ENCODE data around the gene LAIR1.

Gene LAIR1

DNA sequence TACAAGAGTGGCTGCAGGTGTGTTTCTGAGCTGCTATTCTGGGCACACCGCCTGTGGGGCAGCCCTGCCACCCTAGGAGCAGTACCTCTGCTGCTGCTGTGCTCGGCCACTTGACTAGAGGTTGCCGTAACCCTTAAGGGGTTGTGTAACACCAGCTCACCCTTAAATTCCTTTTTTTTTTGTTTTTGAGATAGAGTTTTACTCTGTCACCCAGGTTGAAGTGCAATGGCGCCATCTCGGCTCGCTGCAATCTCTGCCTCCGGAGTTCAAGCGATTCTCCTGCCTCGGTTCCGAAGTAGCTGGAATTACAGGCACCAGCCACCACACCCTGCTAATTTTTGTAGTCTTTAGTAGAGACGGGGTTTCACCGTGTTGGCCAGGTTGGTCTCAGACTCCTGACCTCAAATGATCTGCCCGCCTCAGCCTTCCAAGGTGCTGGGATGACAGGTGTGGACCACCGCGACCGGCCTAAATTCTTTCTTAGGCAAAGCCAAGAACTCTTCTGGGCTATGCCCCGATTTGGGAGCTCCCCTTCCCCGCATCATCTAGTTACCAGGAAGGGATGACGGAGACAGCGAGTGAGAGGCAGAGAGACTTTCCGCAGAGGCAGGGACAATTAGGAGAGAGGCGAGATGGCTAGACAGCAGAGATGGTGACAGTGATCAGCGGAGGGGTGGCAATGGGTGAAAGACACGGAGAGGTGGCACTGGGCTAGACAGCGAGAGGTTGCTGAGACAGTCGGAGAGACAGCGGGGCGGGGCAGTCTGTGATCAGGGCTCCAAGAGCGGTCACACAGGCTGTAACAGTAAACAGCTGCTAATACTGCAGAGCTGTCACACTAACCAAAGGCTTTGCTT is 47.4 kb downstream of the LAIR1 start:
- Histone ChIP-seq H3K36me3 (ENCODE audit: low read length) (no peaks in the 10 kb centered on the region), H2AFZ (ENCODE audit: low read depth, low read length, severe bottlenecking) (no peak overlapping the region), H3K27ac (ENCODE audit: low read depth, low read length) (no peak overlapping the region), H3K4me2 (ENCODE audit: low read depth, low read length, poor library complexity, severe bottlenecking) (no peak overlapping the region), H3K27me3 (ENCODE audit: low read length) (no peaks in the 10 kb centered on the region), H3K9ac (ENCODE audit: low read length) (no peak overlapping the region), H3K9me2 (replicated peaks; ENCODE audit: insufficient read depth, low read length) (no peaks in the 10 kb centered on the region), H3K4me3 (ENCODE audit: insufficient read depth, low read length, poor library complexity, severe bottlenecking) (no peak overlapping the region), H3F3A (ENCODE audit: insufficient read depth) (no peaks in the 10 kb centered on the region), H4K20me1 (ENCODE audit: low read depth, low read length) (no peaks in the 10 kb centered on the region), H3K9me3 (ENCODE audit: insufficient read depth, low read length) (no peaks in the 10 kb centered on the region), H3K79me2 (ENCODE audit: insufficient read depth, low read length) (no peaks in the 10 kb centered on the region)
- no peak for TF ChIP-seq EZH2phosphoT487 (conservative IDR thresholded peaks at IDR 0.05; ENCODE audit: low read length)
- TF ChIP-seq, protein P1, sequence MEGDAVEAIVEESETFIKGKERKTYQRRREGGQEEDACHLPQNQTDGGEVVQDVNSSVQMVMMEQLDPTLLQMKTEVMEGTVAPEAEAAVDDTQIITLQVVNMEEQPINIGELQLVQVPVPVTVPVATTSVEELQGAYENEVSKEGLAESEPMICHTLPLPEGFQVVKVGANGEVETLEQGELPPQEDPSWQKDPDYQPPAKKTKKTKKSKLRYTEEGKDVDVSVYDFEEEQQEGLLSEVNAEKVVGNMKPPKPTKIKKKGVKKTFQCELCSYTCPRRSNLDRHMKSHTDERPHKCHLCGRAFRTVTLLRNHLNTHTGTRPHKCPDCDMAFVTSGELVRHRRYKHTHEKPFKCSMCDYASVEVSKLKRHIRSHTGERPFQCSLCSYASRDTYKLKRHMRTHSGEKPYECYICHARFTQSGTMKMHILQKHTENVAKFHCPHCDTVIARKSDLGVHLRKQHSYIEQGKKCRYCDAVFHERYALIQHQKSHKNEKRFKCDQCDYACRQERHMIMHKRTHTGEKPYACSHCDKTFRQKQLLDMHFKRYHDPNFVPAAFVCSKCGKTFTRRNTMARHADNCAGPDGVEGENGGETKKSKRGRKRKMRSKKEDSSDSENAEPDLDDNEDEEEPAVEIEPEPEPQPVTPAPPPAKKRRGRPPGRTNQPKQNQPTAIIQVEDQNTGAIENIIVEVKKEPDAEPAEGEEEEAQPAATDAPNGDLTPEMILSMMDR (IDR thresholded peaks at IDR 0.05; ENCODE audit: insufficient read depth, low read length, poor library complexity, severe bottlenecking), result no peak

DNA sequence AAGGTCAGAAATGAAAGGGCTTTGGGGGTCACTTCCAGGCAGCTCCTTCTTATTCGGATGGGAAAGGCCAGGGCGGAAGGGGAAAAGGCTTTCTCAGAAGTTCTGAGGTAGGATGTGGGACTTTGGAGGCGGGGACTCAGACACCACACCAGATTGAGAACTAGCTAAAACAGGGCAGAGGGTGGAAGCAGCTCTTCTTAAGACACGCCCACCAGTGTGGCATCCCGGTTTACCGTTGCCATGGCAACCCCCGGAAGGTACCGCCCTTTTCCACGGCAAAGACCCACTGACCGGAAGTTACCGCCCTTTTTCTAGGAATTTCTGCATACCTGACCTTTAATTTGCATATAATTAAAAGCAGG is 48.0 kb downstream of the LAIR1 start:
- H3K27ac ChIP-seq (ENCODE audit: low read depth, low read length), result no peak overlapping the region
- H3K27me3 ChIP-seq (ENCODE audit: low read length), result no peaks in the 10 kb centered on the region
- no peak overlapping the region for H2AFZ ChIP-seq (ENCODE audit: low read depth, low read length, severe bottlenecking)

DNA sequence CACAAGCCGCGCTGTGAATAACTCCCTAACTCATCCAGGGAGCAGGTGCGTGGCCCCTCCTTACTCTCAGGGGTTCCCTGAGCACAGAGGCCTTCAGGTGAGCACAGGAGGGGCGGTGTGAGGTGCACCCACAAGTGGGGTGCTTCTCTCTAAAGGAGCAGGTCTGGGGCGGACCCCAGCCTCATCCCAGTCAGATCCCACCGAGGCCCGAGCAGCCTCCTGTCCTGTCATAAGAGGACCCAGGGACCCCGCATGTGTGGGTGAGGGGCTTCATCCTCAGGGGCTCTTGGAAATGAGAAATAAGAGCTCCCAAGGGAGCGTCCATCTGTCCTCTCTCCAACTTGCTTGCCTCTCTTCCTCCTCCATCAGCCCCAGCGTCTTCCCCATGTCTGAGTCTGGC is 48.8 kb downstream of the LAIR1 start:
- no peak overlapping the region for H3K27ac ChIP-seq (ENCODE audit: low read depth, low read length)
- no peaks in the 10 kb centered on the region for H3K9me3 ChIP-seq (ENCODE audit: insufficient read depth, low read length)
- no peak overlapping the region for H3K4me3 ChIP-seq (ENCODE audit: insufficient read depth, low read length, poor library complexity, severe bottlenecking)
- no peaks in the 10 kb centered on the region for H4K20me1 ChIP-seq (ENCODE audit: low read depth, low read length)
- no peaks in the 10 kb centered on the region for H3K36me3 ChIP-seq (ENCODE audit: low read length)
- no peaks in the 10 kb centered on the region for H3K27me3 ChIP-seq (ENCODE audit: low read length)
- no peak overlapping the region for H3K4me2 ChIP-seq (ENCODE audit: low read depth, low read length, poor library complexity, severe bottlenecking)
- no peaks in the 10 kb centered on the region for H3K9me2 ChIP-seq (replicated peaks; ENCODE audit: insufficient read depth, low read length)
- no peaks in the 10 kb centered on the region for H3F3A ChIP-seq (ENCODE audit: insufficient read depth)
- no peak overlapping the region for H3K9ac ChIP-seq (ENCODE audit: low read length)
- no peak for TF ChIP-seq EZH2phosphoT487 (conservative IDR thresholded peaks at IDR 0.05; ENCODE audit: low read length)
- TF ChIP-seq, protein P1 (IDR thresholded peaks at IDR 0.05; ENCODE audit: insufficient read depth, low read length, poor library complexity, severe bottlenecking), result no peak
- no peak overlapping the region for H2AFZ ChIP-seq (ENCODE audit: low read depth, low read length, severe bottlenecking)
- no peaks in the 10 kb centered on the region for H3K79me2 ChIP-seq (ENCODE audit: insufficient read depth, low read length)

More for the DNA sequence above, 48.0 kb downstream of the LAIR1 start:
- Histone ChIP-seq H3K4me2 (ENCODE audit: low read depth, low read length, poor library complexity, severe bottlenecking) (no peak overlapping the region), H3K9ac (ENCODE audit: low read length) (no peak overlapping the region), H3F3A (ENCODE audit: insufficient read depth) (no peaks in the 10 kb centered on the region), H4K20me1 (ENCODE audit: low read depth, low read length) (no peaks in the 10 kb centered on the region), H3K9me3 (ENCODE audit: insufficient read depth, low read length) (no peaks in the 10 kb centered on the region), H3K36me3 (ENCODE audit: low read length) (no peaks in the 10 kb centered on the region), H3K4me3 (ENCODE audit: insufficient read depth, low read length, poor library complexity, severe bottlenecking) (no peak overlapping the region), H3K9me2 (replicated peaks; ENCODE audit: insufficient read depth, low read length) (no peaks in the 10 kb centered on the region), H3K79me2 (ENCODE audit: insufficient read depth, low read length) (no peaks in the 10 kb centered on the region)
- TF ChIP-seq EZH2phosphoT487 (conservative IDR thresholded peaks at IDR 0.05; ENCODE audit: low read length), result no peak
- TF ChIP-seq, protein P1 (IDR thresholded peaks at IDR 0.05; ENCODE audit: insufficient read depth, low read length, poor library complexity, severe bottlenecking), result no peak

Data from SU-DHL-6 (cell line).